Endothelial cell of umbilical vein (primary cell): ENCODE data around the gene EMP3. TPM values are rescaled to one million over a fixed set of nuclear protein-coding genes. Genes with fewer than 3 reads are reported as not detected.

ENCODE experiments used
- BruUV-seq: library from RNA; stranded (reverse); fragments of 400-500 nt; replicated peaks from 2 replicates; lab custom pipeline; 2021; lab: Mats Ljungman, UMichigan
- CTCF ChIA-PET: fragments of 300-600, 350-600 bp; sonication (Branson Sonifier 250); formaldehyde crosslinking; loops from one replicate; lab custom pipeline; 2021; ENCODE audit warnings: antibody characterized with exemption, inconsistent platforms; lab: Charles Lee
- POLR2A ChIA-PET: fragments of 300-600, 350-600 bp; sonication (Branson Sonifier 250); formaldehyde crosslinking; loops from one replicate; lab custom pipeline; 2021; ENCODE audit warnings: antibody characterized with exemption, inconsistent platforms; lab: Charles Lee
- DNase-seq: peaks from one replicate; pipeline ENCODE4 v3.0.0-alpha.2; 2011; ENCODE audit warnings: low read depth, low spot score
- FAIRE-seq: peaks from 2 replicates; lab custom pipeline; 2011; peaks lifted over from hg19 to GRCh38; lab: Jason Lieb, UNC
- H2AFZ ChIP-seq: 2 replicates; pipeline ENCODE4 v1.6.0; 2012; ENCODE audit warnings: low read depth, low read length, control low read depth, inconsistent platforms
- H3K27ac ChIP-seq: 2 replicates; pipeline ENCODE4 v1.5.1; 2011; ENCODE audit warnings: low read depth, mild to moderate bottlenecking, control low read depth, low read length, moderate library complexity; ENCODE audit not compliant: insufficient read depth
- H3K27me3 ChIP-seq, 2 experiments: 2 replicates each; pipeline versions ENCODE4 v1.6.0 to v1.6.1; 2011; ENCODE audit warnings: low read length in 2 of 2, mixed read lengths in 1 of 2; ENCODE audit not compliant: control insufficient read depth in 2 of 2, insufficient read depth in 2 of 2
- H3K36me3 ChIP-seq, 2 experiments: 2 replicates in 1 of 2; 3 replicates in 1 of 2; pipeline ENCODE4 v1.5.1; 2011; ENCODE audit warnings: low read length in 2 of 2, mild to moderate bottlenecking in 1 of 2, moderate library complexity in 1 of 2; ENCODE audit not compliant: control insufficient read depth in 2 of 2, insufficient read depth in 2 of 2; ENCODE audit errors: extremely low read depth in 1 of 2
- H3K4me1 ChIP-seq: 3 replicates; pipeline ENCODE4 v1.5.1; 2011; ENCODE audit warnings: mild to moderate bottlenecking, low read length; ENCODE audit not compliant: control insufficient read depth, insufficient read depth; ENCODE audit errors: extremely low read depth
- H3K4me2 ChIP-seq: 2 replicates; pipeline ENCODE4 v1.6.1; 2011; ENCODE audit warnings: low read length, control low read depth, mixed read lengths; ENCODE audit not compliant: insufficient read depth
- H3K4me3 ChIP-seq, 3 experiments: fragments of 200-600 bp in 1 of 3; sonication (generic), shearing (Covaris generic) in 1 of 3; replicated peaks in 1 of 3; 2 replicates each; pipeline ENCODE4 v1.5.1; 2011 to 2016; ENCODE audit warnings: control low read depth in 3 of 3, low read length in 3 of 3, mild to moderate bottlenecking in 2 of 3, inconsistent platforms in 1 of 3, low read depth in 1 of 3, moderate library complexity in 1 of 3; ENCODE audit not compliant: insufficient read depth in 1 of 3
- H3K79me2 ChIP-seq: 2 replicates; pipeline ENCODE4 v1.6.0; 2012; ENCODE audit warnings: low read length, inconsistent platforms; ENCODE audit not compliant: control insufficient read depth, insufficient read depth
- H3K9ac ChIP-seq: replicated peaks from 2 replicates; pipeline ENCODE3; 2011; ENCODE audit warnings: low read length, control low read depth; ENCODE audit not compliant: insufficient read depth; ENCODE audit errors: extremely low read depth
- H3K9me1 ChIP-seq: replicated peaks from 3 replicates; pipeline ENCODE4 v1.6.0; 2011; ENCODE audit warnings: mild to moderate bottlenecking, low read length; ENCODE audit not compliant: control insufficient read depth, insufficient read depth; ENCODE audit errors: extremely low read depth
- H3K9me3 ChIP-seq: replicated peaks from 2 replicates; pipeline ENCODE4 v1.5.1; 2012; ENCODE audit warnings: low read length, inconsistent platforms; ENCODE audit not compliant: control insufficient read depth, insufficient read depth
- H4K20me1 ChIP-seq: replicated peaks from 2 replicates; pipeline ENCODE3; 2011; ENCODE audit warnings: mild to moderate bottlenecking, low read length; ENCODE audit not compliant: control insufficient read depth, insufficient read depth; ENCODE audit errors: extremely low read depth
- CTCF ChIP-seq, 2 donors: IDR thresholded peaks; 1 replicate in 1 of 2; 2 replicates in 1 of 2; pipeline ENCODE4 v1.5.1; 2011; ENCODE audit warnings: low read length in 2 of 2, mild to moderate bottlenecking in 2 of 2, moderate library complexity in 2 of 2, control low read depth in 1 of 2, inconsistent platforms in 1 of 2, low read depth in 1 of 2; ENCODE audit not compliant: insufficient read depth in 1 of 2; ENCODE audit errors: extremely low read depth in 1 of 2
- EZH2 ChIP-seq: IDR thresholded peaks from 2 replicates; pipeline ENCODE4 v1.6.1; 2012; ENCODE audit warnings: borderline replicate concordance, low read depth, mild to moderate bottlenecking, moderate library complexity, low read length, inconsistent platforms; ENCODE audit not compliant: severe bottlenecking
- FOS ChIP-seq: IDR thresholded peaks from 2 replicates; pipeline ENCODE4 v1.6.1; 2011; ENCODE audit warnings: mild to moderate bottlenecking, low read length, moderate library complexity, borderline replicate concordance; ENCODE audit not compliant: insufficient read depth
- GATA2 ChIP-seq: IDR thresholded peaks from 2 replicates; pipeline ENCODE4 v1.7.0; 2011; ENCODE audit warnings: low read depth, mild to moderate bottlenecking, moderate library complexity, mixed read lengths, low read length; ENCODE audit not compliant: insufficient read length, insufficient read depth
- JUN ChIP-seq: IDR thresholded peaks from 2 replicates; pipeline ENCODE4 v1.6.1; 2011; ENCODE audit warnings: borderline replicate concordance, low read depth; ENCODE audit not compliant: insufficient read length, insufficient read depth
- MAX ChIP-seq: IDR thresholded peaks from 2 replicates; pipeline ENCODE4 v1.6.1; 2011; ENCODE audit not compliant: insufficient read depth, insufficient read length
- MYC ChIP-seq: IDR thresholded peaks from one replicate; pipeline ENCODE4 v1.6.1; 2011; ENCODE audit warnings: mild to moderate bottlenecking, low read depth, low read length
- POLR2A ChIP-seq: IDR thresholded peaks from 2 replicates; pipeline ENCODE4 v1.6.1; 2012; ENCODE audit warnings: low read depth, mild to moderate bottlenecking, control low read depth, low read length
- POLR2AphosphoS5 ChIP-seq: IDR thresholded peaks from 2 replicates; pipeline ENCODE4 v1.6.1; 2012; ENCODE audit warnings: low read depth, mild to moderate bottlenecking, control low read depth, low read length, moderate library complexity; ENCODE audit not compliant: insufficient read depth
- dilution Hi-C: fragments of 300-500 bp; cut with MboI; formaldehyde crosslinking; loops from one replicate; pipeline ENCODE4 v1.15.0; 2019; ENCODE audit warnings: low sequenced_read_pairs; ENCODE audit not compliant: extremely low pct_ligation_motif_present
- intact Hi-C: fragments of 100-400 bp; cut with micrococcal nuclease; formaldehyde crosslinking; loops from one replicate; pipeline ENCODE4 v1.10.0; 2022
- polyA plus RNA-seq, 4 experiments: library from polyadenylated mRNA; depleted of rRNA in 3 of 4; stranded (reverse) in 3 of 4; unstranded in 1 of 4; fragments of >200 nt; gene quantifications; 2 replicates each; pipeline versions ENCODE4 v1.2.1 to v1.2.3, GENCODE V29; 2011 to 2012; ENCODE audit warnings: missing spikeins in 1 of 4
- total RNA-seq: library from RNA; stranded (reverse); gene quantifications from 2 replicates; pipeline ENCODE4 v1.2.3, GENCODE V29; 2021

Gene EMP3
- total and polyA plus RNA-seq, 2 donors (not counting 3 experiments of a cell fraction or from before 2014, with no cell fraction given) = 127 to 406 TPM

- no peak overlapping the region for H3K27ac ChIP-seq
These were observed 4.0 kb downstream of the EMP3 start for GRCh38 chr19:48329167-48329891.

More at GRCh38 chr19:48329167-48329891, 4.0 kb downstream of the EMP3 start:
- Histone ChIP-seq H2AFZ (no peak overlapping the region), H3K79me2 (peaks cover 13% of the 10 kb centered on the region), H3K27me3 (no peaks in the 10 kb centered on the region), H4K20me1 (no peaks in the 10 kb centered on the region), H3K9ac (no peak overlapping the region), H3K4me2 (no peak overlapping the region), H3K4me3 (no peak overlapping the region), H3K9me3 (no peaks in the 10 kb centered on the region), H3K9me1 (no peaks in the 10 kb centered on the region), H3K4me1 (peaks cover 24% of the 10 kb centered on the region), H3K36me3 (no peaks in the 10 kb centered on the region)
- TF ChIP-seq JUN (peak; percentile 46), EZH2 (no peak), FOS (peak; percentile 81), POLR2A (no peak), GATA2 (no peak), CTCF (IDR thresholded peaks at IDR 0.05; ENCODE audit: extremely low read depth in 1 of 2, insufficient read depth in 1 of 2, low read depth in 1 of 2, low read length in 2 of 2) (no peak), POLR2AphosphoS5 (no peak), MYC (no peak), MAX (no peak)
- ChIA-PET POLR2A (no interaction called here), CTCF (interaction anchor here (2.1 to 2.2 kb wide), 2 partner anchors 9 to 15 kb away, joined by 6 to 8 read pairs; no protein-coding TSS in a partner anchor)
- dilution Hi-C loops (no loop called here), intact Hi-C loops (no loop called here)
- DNase-seq (no peak), FAIRE-seq (peak; percentile 52)
- no TSS peak for BruUV-seq
